ENCODE measurements around the gene PTPRK.

Gene PTPRK

GRCh38 chr6:128365520-128366160, 154.8 kb downstream of the PTPRK start:
- H3K4me3 ChIP-seq (ENCODE audit: control insufficient read depth, low read depth, low read length) = no peak overlapping the region
- no peak for DNase-seq (ENCODE audit: low read depth)
- no peak for TF ChIP-seq CTCF (IDR thresholded peaks at IDR 0.05; ENCODE audit: control insufficient read depth, insufficient read depth, low read depth, low read length, missing control alignments)

- DNase-seq (ENCODE audit: low read depth) = no peak
- H3K4me3 ChIP-seq (ENCODE audit: control insufficient read depth, low read depth, low read length) = no peak overlapping the region
- no peak for TF ChIP-seq CTCF (IDR thresholded peaks at IDR 0.05; ENCODE audit: control insufficient read depth, insufficient read depth, low read depth, low read length, missing control alignments)
These were observed 155.5 kb downstream of the PTPRK start for GRCh38 chr6:128364766-128365519.

- no peak for DNase-seq (ENCODE audit: low read depth)
- H3K4me3 ChIP-seq (ENCODE audit: control insufficient read depth, low read depth, low read length) = no peak overlapping the region
- no peak for TF ChIP-seq CTCF (IDR thresholded peaks at IDR 0.05; ENCODE audit: control insufficient read depth, insufficient read depth, low read depth, low read length, missing control alignments)
These were observed 157.2 kb downstream of the PTPRK start for GRCh38 chr6:128363020-128363813.

- no peak for TF ChIP-seq CTCF (IDR thresholded peaks at IDR 0.05; ENCODE audit: control insufficient read depth, insufficient read depth, low read depth, low read length, missing control alignments)
- DNase-seq (ENCODE audit: low read depth) = no peak
- H3K4me3 ChIP-seq (ENCODE audit: control insufficient read depth, low read depth, low read length) = no peak overlapping the region
These were observed 159.0 kb downstream of the PTPRK start for GRCh38 chr6:128361378-128361777.

- no peak for DNase-seq (ENCODE audit: low read depth)
These were observed 162.1 kb downstream of the PTPRK start for GRCh38 chr6:128358244-128358776.

More at GRCh38 chr6:128358244-128358776, 162.1 kb downstream of the PTPRK start:
- no peak for TF ChIP-seq CTCF (IDR thresholded peaks at IDR 0.05; ENCODE audit: control insufficient read depth, insufficient read depth, low read depth, low read length, missing control alignments)
- no peak overlapping the region for H3K4me3 ChIP-seq (ENCODE audit: control insufficient read depth, low read depth, low read length)
